GM18861 (cell line): ENCODE data around the gene DIS3L2.
A peak's percentile ranks its signal among the peaks of the same experiment; 100 is the strongest.
"Not testable (repeated sequence)": the region's sequence is repeated elsewhere in the genome, so short reads cannot be mapped to it uniquely, and the experiment has no call there.

Experiments used
- ATAC-seq: cut with Tn5 transposase; IDR thresholded peaks from one replicate; pipeline ENCODE4 v1.9.1; 2021; ENCODE audit not compliant: unreplicated experiment

The DIS3L2 gene

DNA sequence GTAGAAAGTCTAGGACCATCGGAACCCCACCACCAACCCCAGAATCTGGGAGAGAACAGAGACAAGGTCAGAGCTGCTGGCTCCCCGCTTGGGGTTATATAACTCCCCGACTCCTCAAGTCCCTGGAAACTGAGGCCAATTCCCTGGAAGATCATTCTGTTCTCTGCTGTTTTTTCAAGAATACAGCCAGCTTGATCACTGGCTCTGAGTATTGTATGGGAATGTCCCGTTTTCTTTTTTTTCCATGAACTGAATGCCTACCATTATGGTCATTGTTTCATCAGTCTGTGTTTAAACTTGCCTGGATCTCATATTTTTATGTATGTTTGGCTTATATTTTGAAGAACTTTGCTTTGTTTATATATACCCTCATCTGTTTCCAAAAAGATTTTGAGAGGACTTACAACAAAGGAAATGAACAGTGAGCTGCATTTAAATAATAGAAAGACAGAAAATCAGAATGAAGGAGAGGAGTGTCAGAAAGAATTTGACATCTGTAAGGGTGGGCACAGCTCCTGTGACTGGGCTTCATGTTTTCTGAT is 327.0 kb downstream of the DIS3L2 start:
- ATAC-seq, result no peak

DNA sequence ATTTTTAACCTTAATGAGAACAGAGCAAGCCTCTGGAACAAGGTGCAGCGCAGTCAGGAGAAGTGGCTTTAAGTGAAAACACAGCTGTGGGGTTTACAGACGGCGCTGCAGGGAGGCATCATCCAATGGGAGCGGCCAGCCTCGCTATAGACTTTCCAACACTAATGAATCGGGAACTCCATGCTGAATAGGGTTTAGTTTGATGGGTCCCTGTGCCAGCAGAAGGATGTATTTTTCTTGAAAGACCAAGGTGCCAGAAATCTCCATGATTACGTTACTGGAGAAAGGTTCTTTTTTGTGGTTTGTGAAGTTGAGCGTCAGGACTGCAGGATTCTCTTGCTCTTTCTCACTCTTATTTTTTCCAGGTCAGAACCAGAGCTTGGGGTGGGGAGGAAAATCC is 329.2 kb downstream of the DIS3L2 start:
- no peak for ATAC-seq

DNA sequence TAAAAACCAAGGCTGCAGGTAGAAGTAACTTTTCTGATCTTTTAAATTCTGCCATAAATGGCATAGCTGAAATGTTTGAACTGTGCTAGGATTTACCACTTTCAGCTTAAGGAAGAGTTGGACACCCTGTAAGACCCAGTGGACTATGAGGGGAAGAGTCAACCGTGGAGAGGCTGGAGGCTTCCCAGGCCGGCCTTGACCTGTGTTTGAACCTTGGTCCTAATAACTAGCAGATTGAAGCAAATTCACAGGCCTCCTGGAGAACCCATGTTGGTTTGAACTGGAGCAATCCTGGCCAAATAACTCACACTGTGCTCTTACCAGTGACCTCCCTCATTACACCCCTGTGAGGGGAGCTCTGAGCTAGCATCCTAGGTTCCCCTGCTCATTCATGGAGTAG is 329.8 kb downstream of the DIS3L2 start:
- no peak for ATAC-seq

DNA sequence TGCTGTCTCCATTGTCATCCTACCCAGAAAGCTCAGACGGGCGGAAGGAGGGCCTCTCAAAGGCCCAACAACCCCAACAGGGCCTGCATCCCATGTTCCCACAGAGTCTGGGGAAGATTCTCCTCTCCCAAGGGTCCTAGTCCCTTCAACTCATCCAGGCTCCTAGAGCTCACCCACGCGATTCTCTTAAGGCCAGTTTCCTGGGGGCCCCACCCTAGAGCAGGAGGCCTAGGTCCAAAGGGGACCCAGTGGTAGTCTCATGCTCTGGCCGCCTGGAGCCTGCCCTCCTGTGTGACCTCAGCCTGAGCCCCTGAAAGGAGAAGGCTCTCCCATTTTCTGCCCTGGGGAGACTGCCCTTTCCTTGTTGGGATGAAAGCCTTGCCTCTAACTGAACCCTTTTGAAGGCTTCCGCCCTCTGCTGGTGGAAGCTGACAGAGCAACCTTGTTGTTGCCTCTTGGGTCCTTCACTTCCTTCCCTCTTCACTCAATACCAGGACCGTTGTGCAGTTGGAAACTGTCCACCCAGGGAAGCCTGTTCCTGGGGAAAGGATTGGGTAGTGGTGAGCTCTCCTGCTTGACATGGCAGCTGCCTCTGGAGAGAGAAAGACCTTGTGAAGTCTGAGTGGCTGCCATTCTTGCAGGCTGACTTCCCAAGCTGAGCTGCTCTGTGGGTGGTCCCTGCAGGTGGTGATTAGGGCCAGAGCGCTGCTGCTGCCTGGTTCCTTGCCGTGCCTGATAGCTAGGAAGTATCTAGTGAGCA is 331.1 kb downstream of the DIS3L2 start:
- no peak for ATAC-seq

DNA sequence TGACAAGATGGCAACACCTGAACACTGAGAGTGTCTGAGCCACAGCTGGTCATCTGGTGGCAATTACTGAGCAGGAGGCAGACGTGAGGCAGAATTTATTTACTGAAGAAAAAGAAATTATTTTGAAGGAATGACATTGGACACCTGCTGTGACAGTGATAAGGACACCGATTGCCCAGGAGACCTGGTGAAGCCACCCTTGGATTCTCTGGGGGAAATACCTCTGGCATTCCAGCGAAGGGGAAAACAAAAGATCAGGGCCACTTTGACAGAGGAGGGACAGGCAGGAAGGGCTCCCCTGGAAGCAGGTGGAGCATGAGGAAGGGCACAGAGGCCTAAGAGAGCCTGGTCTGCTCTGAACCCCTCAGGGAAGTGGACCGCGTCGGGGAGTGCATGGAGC is 331.7 kb downstream of the DIS3L2 start:
- no peak for ATAC-seq

DNA sequence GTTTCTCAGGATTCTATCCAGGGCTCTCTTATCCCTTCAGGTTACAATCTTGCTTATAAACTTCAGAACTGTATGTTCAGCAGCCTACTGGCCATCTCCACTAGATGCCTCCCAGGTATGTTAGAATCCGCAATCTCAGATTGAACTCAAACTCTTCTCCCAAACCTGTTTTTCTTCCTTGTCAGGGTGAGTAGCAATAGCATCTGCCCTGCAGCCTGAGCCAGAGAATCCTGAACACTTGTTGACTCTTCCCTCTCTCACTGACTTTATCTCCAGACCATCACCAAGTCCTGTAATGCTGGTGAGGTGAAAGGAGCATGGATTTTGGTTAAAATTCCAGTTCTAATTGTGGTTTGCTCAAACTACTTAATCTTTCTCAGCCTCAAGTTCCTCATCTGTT is 334.5 kb downstream of the DIS3L2 start:
- no peak for ATAC-seq

DNA sequence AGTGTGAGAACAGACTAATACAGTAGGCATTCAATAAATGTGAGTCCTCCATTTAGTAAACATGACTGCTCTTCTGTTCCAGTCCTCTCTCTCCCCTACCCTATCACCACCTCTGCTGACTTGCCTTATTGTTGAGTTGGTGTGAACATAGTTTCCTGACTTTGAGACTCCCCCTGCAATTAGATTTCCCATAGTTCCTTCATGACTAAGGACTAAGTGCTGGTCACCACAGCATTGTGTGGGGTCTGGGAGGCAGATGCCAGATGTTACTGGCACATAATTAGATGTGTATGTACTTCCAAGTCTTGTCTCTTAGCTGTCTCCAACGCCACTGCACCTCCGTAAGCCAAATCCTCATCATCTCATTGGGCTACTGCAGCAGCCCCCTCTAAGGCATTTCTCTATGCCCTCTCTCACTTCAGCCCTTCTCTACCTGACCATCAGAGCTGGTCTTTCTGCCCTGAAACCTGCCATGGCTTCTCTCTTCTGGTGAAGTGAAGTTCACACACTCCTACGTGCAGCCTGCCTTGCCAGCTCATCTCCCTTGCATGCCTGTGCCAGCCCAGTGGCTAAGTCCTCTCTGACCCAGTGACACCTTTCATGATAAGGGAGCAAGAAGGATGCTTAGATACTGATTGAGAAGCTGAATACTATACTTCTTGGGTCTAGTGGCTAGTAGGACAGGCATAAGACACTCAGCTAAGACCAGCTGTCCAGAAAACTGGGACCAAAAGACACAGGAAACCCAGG is 335.4 kb downstream of the DIS3L2 start:
- no peak for ATAC-seq

DNA sequence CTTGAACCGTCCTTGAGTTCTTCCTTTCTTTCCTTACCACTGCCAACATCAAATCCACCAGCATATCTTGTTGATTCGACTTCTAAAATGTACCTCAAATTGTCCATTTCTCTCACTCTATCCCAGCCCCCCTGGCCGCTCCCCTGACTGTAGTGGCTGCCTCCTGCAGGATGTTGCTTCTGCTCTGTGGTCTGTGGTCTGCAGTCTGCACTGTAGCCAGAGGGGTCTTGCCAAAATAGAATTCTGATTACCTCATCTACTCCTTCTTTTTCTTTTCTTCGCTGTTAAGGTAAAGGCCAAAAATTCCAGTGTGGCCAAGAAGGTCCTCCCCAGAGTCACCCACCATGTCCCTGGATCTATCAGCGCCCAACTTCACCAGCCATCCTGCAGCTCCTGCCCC is 337.6 kb downstream of the DIS3L2 start:
- ATAC-seq, result no peak

DNA sequence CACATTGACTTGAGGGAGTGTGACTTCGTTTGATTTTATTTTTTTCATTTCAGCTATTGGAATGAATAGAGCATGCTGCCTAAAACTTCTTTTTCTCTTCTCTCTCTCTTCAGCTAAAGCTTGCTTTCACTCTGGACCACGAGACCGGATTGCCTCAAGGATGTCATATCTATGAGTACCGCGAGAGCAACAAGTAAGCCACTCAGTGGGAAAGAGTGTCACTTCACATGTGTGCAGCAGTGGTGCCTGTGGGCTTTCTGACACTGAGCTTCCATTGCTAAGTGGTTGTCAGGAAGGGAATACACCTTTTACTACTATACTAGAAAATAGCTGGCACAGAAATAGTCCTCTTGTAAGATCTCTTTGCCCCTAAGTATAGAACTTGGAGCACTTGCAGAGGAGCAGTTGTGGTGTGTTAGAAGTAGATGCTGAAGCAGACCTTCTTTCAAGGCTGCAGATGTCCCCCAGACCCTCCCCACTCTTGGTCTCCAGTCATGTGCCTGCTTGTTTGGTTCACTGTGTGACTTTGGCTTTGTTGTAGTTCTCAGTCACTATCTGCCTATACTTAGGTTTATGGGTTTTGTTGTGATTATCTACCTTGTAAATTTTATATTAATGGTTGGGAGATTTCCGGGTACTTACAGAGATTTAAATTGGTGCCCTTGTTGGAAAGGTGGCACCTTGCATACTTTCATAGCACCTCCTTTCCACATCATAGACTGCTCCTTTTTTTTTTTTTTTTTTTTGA is 338.6 kb downstream of the DIS3L2 start:
- no peak for ATAC-seq

DNA sequence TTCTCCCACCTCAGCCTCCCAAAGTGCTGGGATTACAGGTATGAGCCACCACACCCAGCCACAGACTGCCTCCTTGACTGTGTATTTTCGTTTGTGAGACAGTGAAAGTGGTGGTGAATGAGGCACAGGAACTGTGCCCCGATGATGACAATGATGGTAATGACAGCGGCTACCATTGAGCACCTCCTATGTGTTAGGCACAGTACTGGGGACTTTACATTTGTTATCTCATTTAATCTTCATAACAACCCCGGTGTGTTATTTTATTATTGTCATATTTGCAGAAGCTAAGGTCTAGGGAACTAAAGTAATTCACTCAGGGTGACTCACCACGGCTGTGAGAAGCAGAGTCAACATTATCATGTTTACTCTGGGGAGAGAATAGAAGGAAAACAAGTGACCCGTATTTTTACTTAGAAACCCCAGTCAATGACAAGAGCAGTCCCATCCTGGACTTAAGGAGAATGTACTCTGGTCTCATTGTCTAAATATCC is 339.4 kb downstream of the DIS3L2 start:
- no peak for ATAC-seq

DNA sequence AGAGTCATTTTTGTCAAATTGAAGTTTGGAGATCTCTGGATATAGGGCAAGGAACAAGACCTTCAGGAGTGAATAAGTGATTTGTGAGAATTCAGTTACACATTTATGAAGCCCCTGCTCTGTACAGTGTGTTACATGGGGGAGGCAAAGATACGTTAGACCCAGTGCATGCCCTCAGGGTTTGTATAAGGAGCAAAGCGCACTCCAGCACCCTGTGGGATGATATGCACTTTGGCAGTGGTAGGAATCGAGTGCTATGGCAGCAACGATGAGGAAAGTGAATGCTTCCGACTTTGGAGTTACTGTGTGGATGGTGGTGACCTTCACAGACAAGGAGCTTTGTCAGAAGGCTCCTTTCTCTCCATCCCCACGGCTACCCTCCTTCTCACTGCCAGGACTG is 342.7 kb downstream of the DIS3L2 start:
- ATAC-seq, result no peak

DNA sequence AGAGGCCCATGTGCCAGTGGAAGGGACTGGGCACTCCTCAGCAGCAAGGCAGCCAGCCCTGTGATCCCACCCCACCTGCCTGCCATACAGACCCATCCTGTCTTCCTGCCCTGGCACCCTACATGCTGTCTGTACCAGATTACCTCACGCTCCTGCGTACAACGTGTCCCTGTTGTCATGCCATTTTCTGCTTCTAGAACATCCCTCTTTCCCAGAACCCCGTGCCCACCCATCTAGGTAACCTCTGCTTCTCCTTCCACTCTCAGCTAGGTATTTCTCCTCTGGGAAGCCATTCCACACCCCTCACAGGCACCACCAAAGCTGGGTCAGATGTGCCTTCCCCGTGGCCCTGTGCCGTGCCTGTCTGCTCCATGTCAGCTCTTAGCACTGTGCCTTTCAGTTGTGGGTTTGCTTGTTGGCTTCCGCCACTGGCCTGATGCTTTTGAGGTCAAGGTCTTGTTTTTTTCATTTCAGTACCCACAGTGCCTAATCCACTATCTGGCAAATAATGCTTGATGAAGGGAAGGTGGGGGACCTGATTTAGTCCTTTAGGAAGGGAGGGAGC is 345.3 kb downstream of the DIS3L2 start:
- no peak for ATAC-seq

DNA sequence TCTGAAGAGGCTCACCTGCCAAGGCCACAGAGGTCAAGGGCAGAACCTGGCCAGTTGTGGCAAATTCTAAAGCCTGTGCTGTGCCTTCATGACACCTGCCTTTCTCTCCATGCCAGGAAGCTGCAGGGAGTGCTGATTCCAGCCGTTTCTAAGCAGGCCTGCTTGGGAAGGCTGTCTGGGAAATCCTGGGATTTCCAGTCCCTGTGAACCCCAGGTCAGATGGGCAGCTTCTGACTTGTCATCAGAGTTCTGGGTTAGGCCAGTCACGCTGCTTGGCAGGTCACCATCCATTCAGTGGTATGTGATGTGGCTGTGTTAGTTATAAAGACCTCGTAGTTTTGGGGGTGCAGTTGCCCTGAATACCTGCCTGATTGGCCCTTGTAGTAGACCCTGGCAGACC is 346.3 kb downstream of the DIS3L2 start:
- no peak for ATAC-seq

DNA sequence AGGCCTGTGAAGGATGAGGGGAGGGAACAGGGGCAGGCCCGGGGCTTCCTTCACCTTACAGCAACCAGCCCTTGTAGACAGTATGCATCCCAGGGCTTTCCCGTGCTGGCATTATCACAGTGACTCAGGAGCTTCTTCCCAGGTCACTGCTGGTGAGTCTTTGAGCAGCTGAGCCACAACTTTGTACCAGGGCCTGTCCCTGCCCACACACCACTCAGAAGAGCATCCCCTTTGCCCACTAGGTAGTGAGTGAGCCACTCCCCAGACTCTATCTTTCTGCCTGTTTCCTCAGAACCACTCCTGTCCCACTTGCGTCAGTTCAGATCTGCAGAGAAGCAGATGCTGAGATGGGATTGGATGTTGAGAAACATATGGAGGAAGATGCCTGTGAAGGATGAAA is 347.5 kb downstream of the DIS3L2 start:
- no peak for ATAC-seq

DNA sequence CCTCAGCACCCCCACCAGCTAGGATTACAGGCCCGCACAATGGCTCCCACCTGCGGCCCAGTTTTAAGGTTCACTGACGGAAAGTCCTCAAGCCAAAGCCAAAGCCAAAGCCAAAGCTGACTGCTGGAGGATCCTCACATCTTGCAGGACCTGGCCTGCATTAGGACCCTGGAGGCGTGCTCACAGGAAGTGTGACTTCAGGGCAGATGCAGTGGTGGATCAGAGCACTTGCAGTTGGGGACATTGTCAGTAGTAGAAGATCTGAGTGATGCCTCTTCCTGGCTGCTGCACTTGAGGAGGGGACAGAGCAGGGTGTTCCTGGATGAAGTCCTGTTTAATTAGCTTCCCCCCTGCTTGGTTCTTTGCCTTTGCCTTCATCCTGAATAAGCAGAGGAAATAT is 348.1 kb downstream of the DIS3L2 start:
- ATAC-seq, result no peak

DNA sequence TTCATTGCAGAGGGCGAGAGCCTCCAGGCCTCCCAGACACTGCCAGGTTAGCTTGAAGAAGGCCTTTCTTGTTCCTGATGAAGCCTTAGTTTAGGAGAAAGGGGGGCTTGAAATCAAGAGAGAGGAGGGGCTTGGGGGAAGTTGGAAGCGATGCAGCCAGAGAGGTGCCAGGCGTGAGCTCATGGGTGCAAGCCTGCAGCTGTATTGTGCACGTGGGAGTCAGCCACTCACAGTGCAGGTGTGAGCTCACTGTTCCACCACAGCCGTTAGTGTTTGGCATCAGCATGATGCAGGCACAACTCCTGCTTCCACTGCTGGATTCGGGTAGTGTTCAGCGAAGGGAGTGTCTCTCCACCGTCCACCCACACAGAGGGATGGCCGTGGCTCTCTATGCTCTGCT is 348.6 kb downstream of the DIS3L2 start:
- no peak for ATAC-seq

DNA sequence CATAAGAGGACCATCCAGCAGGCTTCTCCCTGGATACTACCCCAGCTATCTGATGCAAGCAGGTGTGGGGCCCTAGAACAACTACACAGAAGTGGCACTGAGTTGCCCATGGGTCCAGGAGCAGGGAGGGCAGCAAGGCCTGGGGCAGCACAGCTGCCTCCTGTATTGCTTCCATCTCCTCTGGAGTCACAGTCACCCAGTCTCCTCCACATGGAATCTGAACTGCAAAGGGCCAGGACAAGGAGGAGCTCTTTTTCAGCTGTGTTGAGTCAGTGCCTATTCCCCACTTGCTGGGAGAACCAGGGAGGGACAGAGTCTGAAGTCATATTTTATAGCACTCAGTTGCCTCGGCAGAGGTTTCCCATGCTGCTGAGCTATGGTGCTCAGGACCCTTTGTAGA is 349.2 kb downstream of the DIS3L2 start:
- ATAC-seq, result no peak

DNA sequence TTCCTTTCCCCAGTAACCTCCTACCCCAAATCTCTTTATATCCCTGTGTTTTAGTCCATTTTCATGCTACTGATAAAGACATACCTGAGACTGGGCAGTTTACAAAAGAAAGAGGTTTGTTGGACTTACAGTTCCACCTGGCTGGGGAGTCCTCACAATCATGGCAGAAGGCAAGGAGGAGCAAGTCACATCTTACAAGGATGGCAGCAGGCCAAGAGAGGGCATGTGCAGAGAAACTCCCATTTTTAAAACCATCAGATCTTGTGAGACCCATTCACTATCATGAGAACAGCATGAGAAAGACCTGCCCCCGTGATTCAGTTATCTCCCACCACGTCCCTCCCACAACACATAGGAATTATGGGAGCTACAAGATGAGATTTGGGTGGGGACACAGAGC is 352.1 kb downstream of the DIS3L2 start:
- ATAC-seq, result not testable (repeated sequence)

DNA sequence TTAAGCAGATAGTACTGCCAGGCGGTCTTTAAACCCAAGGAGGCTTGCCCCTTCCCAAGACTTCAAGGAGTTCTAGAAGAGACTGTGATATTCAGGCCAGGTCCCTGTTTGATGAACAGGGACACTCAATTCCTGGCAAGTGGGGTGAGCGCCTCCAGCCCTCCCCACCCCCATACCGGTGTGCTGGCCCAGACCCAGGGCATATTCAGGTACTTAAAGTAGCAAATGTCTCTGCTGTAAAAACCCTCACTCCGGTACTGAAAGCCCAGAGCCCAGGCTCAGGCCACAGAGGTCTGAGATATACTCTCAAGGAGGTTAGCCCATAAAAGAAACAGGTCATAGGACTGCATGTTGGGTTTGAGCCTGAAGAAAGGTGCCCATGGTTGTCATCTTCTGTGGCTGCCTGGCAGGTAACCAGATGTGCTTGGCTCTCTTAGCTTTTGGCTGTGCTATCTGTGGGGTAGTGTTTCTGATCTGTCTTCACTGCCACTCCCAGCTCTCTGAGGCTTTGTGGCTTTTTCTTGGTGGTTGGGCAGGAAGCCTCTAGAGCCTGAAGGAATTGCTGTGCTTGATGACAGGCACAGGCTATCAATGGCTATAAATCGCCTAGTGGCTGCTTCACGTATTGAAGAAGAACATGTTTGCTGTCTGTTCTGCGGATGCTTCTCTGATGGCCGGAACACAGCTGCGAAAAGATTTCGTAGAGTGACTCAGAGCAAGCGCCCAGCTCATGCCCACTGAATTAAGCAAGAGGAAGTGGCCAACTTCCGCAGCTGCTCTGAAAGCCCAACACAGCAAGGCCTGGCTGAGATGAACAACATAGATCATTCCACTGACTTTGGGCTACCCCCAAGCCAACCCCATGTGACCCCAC is 353.8 kb downstream of the DIS3L2 start:
- peak; percentile 88 for ATAC-seq

DNA sequence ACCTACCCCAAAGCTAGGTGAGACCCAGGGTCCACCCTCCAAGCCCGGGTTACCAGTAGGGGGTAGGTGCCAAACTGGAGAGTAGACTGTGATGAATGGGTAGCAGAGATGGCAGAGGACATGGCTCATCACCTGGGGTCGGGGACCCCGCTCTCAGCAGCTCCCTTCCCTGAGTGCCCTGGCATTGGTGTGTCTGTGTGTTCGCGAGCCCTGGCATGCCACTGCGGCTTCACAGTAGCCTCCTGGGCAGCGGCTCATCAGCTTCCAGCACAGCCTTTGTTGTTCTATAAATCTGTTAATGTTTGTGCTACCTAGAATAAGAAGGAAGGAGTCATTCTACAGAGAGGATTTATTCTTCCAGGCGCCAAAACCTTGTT is 354.4 kb downstream of the DIS3L2 start:
- no peak for ATAC-seq
